Measurements from ENCODE around the gene CMIP.

CMIP gene

GRCh38 chr16:81618661-81619060, 174.1 kb downstream of the CMIP start:
- DNase-seq (ENCODE audit: low read depth, low spot score) = no peak

- no peak for DNase-seq (ENCODE audit: low read depth, low spot score)
Observed at GRCh38 chr16:81620029-81620428, 175.4 kb downstream of the CMIP start.

- DNase-seq (ENCODE audit: low read depth, low spot score) = no peak
Observed at GRCh38 chr16:81620796-81621195, 176.2 kb downstream of the CMIP start.

GRCh38 chr16:81621496-81621895, 176.9 kb downstream of the CMIP start:
- no peak for DNase-seq (ENCODE audit: low read depth, low spot score)

- no peak for DNase-seq (ENCODE audit: low read depth, low spot score)
Observed at GRCh38 chr16:81623365-81624102, 178.9 kb downstream of the CMIP start.

- DNase-seq (ENCODE audit: low read depth, low spot score) = no peak
Observed at GRCh38 chr16:81624403-81624759, 179.8 kb downstream of the CMIP start.

GRCh38 chr16:81624760-81625543, 180.3 kb downstream of the CMIP start:
- DNase-seq (ENCODE audit: low read depth, low spot score) = no peak

- DNase-seq (ENCODE audit: low read depth, low spot score) = no peak
Observed at GRCh38 chr16:81625544-81626153, 181.0 kb downstream of the CMIP start.

- DNase-seq (ENCODE audit: low read depth, low spot score) = no peak
Observed at GRCh38 chr16:81626181-81626674, 181.6 kb downstream of the CMIP start.

GRCh38 chr16:81627024-81627423, 182.4 kb downstream of the CMIP start:
- DNase-seq (ENCODE audit: low read depth, low spot score) = no peak

- no peak for DNase-seq (ENCODE audit: low read depth, low spot score)
Observed at GRCh38 chr16:81627729-81628244, 183.2 kb downstream of the CMIP start.

- DNase-seq (ENCODE audit: low read depth, low spot score) = no peak
Observed at GRCh38 chr16:81629034-81629802, 184.6 kb downstream of the CMIP start.

GRCh38 chr16:81629896-81630634, 185.5 kb downstream of the CMIP start:
- no peak for DNase-seq (ENCODE audit: low read depth, low spot score)

- no peak for DNase-seq (ENCODE audit: low read depth, low spot score)
Observed at GRCh38 chr16:81630635-81631031, 186.0 kb downstream of the CMIP start.

GRCh38 chr16:81632392-81633146, 188.0 kb downstream of the CMIP start:
- no peak for DNase-seq (ENCODE audit: low read depth, low spot score)

GRCh38 chr16:81633147-81633619, 188.6 kb downstream of the CMIP start:
- DNase-seq (ENCODE audit: low read depth, low spot score) = no peak

GRCh38 chr16:81633680-81634379, 189.2 kb downstream of the CMIP start:
- DNase-seq (ENCODE audit: low read depth, low spot score) = no peak

- no peak for DNase-seq (ENCODE audit: low read depth, low spot score)
Observed at GRCh38 chr16:81634380-81635062, 189.9 kb downstream of the CMIP start.
